Prostate gland (tissue), 2 donors: Measurements from ENCODE around the gene DEGS1. TPM values are rescaled to one million over a fixed set of nuclear protein-coding genes. Genes with fewer than 3 reads are reported as not detected.

ENCODE experiments used
- DNase-seq: peaks from one replicate; pipeline ENCODE4 v3.0.0-alpha.2; 2019; ENCODE audit warnings: low spot score
- H3K27ac ChIP-seq, 2 donors: fragments of 200-600 bp; sonication (generic); 2 replicates each; pipeline ENCODE4 v1.5.1; 2017 to 2019
- H3K27me3 ChIP-seq: fragments of 200-600 bp; sonication (generic); replicated peaks from 2 replicates; pipeline ENCODE4 v1.5.1; 2019; ENCODE audit not compliant: insufficient read depth
- H3K36me3 ChIP-seq, 2 donors: fragments of 200-600 bp; sonication (generic); 1 replicate in 1 of 2; 2 replicates in 1 of 2; pipeline versions ENCODE4 v1.5.1 to v1.8.1; 2017 to 2019
- H3K4me1 ChIP-seq: fragments of 200-600 bp; sonication (generic); replicated peaks from 2 replicates; pipeline ENCODE4 v1.5.1; 2019
- H3K4me3 ChIP-seq, 2 donors: fragments of 200-600 bp; sonication (generic); 2 replicates each; pipeline ENCODE4 v1.5.1; 2017 to 2019
- H3K9me3 ChIP-seq: fragments of 200-600 bp; sonication (generic); 2 replicates; pipeline ENCODE4 v1.5.1; 2017
- CTCF ChIP-seq, 4 experiments: fragments of 200-600 bp in 2 of 4; fragments of 450-650 bp in 2 of 4; sonication (generic) in 2 of 4; IDR thresholded peaks; 1 replicate in 3 of 4; 2 replicates in 1 of 4; pipeline ENCODE4 v1.5.1; 2016 to 2019; ENCODE audit warnings: antibody characterized with exemption in 4 of 4, mild to moderate bottlenecking in 2 of 4, moderate library complexity in 2 of 4
- POLR2A ChIP-seq: fragments of 450-650 bp; IDR thresholded peaks from one replicate; pipeline ENCODE4 v1.6.1; 2016; ENCODE audit warnings: antibody characterized with exemption, mild to moderate bottlenecking
- POLR2AphosphoS5 ChIP-seq: sonication (generic); formaldehyde crosslinking; IDR thresholded peaks from one replicate; pipeline ENCODE4 v1.6.1; 2017; ENCODE audit warnings: antibody characterized with exemption
- WGBS: methylation state at CpG from one replicate; pipeline ENCODE4 v1.1.5; 2018; 5-methylcytosine and 5-hydroxymethylcytosine counted together
- intact Hi-C: fragments of 100-400 bp; cut with DNase I; formaldehyde crosslinking; loops from one replicate; pipeline ENCODE4 v1.14.2; 2022
- total RNA-seq, 2 donors: library from RNA; depleted of rRNA; stranded (reverse); fragments of >200 nt; gene quantifications; one replicate each; pipeline ENCODE4 v1.1.0, GENCODE V29; 2016

DEGS1 gene
- total RNA-seq, 2 donors from 2014 or later, result 78.8 to 172 TPM

- 86% methylated on average over 13 of the region's 13 CpGs for WGBS
- Histone ChIP-seq H3K4me1 (peaks cover 2% of the 10 kb centered on the region), H3K27ac (no peak overlapping the region), H3K9me3 (no peaks in the 10 kb centered on the region), H3K27me3 (no peaks in the 10 kb centered on the region), H3K4me3 (no peak overlapping the region), H3K36me3 (no peaks in the 10 kb centered on the region)
- TF ChIP-seq POLR2A (no peak), CTCF (IDR thresholded peaks at IDR 0.05) (no peak), POLR2AphosphoS5 (no peak)
- intact Hi-C loops, result no loop called here
- no peak for DNase-seq
Measured at GRCh38 chr1:224212618-224213061, 29.6 kb downstream of the DEGS1 start.

GRCh38 chr1:224213438-224214119, 30.5 kb downstream of the DEGS1 start:
- Histone ChIP-seq H3K27me3 (no peaks in the 10 kb centered on the region), H3K4me1 (peaks cover 2% of the 10 kb centered on the region), H3K4me3 (no peak overlapping the region), H3K36me3 (no peaks in the 10 kb centered on the region), H3K27ac (no peak overlapping the region), H3K9me3 (no peaks in the 10 kb centered on the region)
- TF ChIP-seq CTCF (IDR thresholded peaks at IDR 0.05), result no peak
- no peak for TF ChIP-seq POLR2AphosphoS5
- no peak for TF ChIP-seq POLR2A
- no peak for DNase-seq
- intact Hi-C loops, result no loop called here
- WGBS, result 64% methylated on average over 4 of the region's 4 CpGs

- H3K27ac ChIP-seq, result no peak overlapping the region
- H3K27me3 ChIP-seq, result no peaks in the 10 kb centered on the region
- DNase-seq, result no peak
- no peaks in the 10 kb centered on the region for H3K9me3 ChIP-seq
- WGBS, result 95% methylated on average over 8 of the region's 8 CpGs
- peaks cover 2% of the 10 kb centered on the region for H3K4me1 ChIP-seq
- TF ChIP-seq POLR2A, result no peak
- no peak for TF ChIP-seq POLR2AphosphoS5
- no peak for TF ChIP-seq CTCF (IDR thresholded peaks at IDR 0.05)
- no peaks in the 10 kb centered on the region for H3K36me3 ChIP-seq
- intact Hi-C loops, result no loop called here
- H3K4me3 ChIP-seq, result no peak overlapping the region
Measured at GRCh38 chr1:224216382-224216781, 33.3 kb downstream of the DEGS1 start.

- H3K9me3 ChIP-seq, result no peaks in the 10 kb centered on the region
- 83% methylated on average over 11 of the region's 11 CpGs for WGBS
- no peaks in the 10 kb centered on the region for H3K36me3 ChIP-seq
- H3K27ac ChIP-seq, result no peak overlapping the region
- intact Hi-C loops, result no loop called here
- TF ChIP-seq POLR2A, result no peak
- TF ChIP-seq CTCF (IDR thresholded peaks at IDR 0.05), result no peak
- TF ChIP-seq POLR2AphosphoS5, result no peak
- H3K27me3 ChIP-seq, result no peaks in the 10 kb centered on the region
- no peak for DNase-seq
- no peak overlapping the region for H3K4me3 ChIP-seq
- peaks cover 2% of the 10 kb centered on the region for H3K4me1 ChIP-seq
Measured at GRCh38 chr1:224217655-224218623, 34.9 kb downstream of the DEGS1 start.
